Trophoblast cell (in vitro differentiated cells and primary cell): ENCODE results near the gene TCFL5.

ENCODE experiments used
- DNase-seq, 2 donors: peaks; one replicate each; pipeline ENCODE4 v3.0.0-alpha.2; 2016
- H2AFZ ChIP-seq: 2 replicates; pipeline ENCODE4 v1.6.1; 2013; ENCODE audit warnings: low read length, moderate library complexity, mild to moderate bottlenecking; ENCODE audit not compliant: insufficient read depth, poor library complexity
- H2AK5ac ChIP-seq: 2 replicates; pipeline ENCODE4 v1.6.1; 2013; ENCODE audit warnings: mild to moderate bottlenecking, low read length
- H2BK120ac ChIP-seq: 2 replicates; pipeline ENCODE4 v1.6.1; 2013; ENCODE audit warnings: low read length, mild to moderate bottlenecking, moderate library complexity; ENCODE audit not compliant: insufficient read depth, poor library complexity
- H2BK12ac ChIP-seq: 2 replicates; pipeline ENCODE4 v1.6.1; 2013; ENCODE audit warnings: mild to moderate bottlenecking, low read length, moderate library complexity
- H2BK5ac ChIP-seq: 2 replicates; pipeline ENCODE4 v1.6.1; 2013; ENCODE audit warnings: low read length, low read depth, moderate library complexity, mild to moderate bottlenecking; ENCODE audit not compliant: poor library complexity
- H3K14ac ChIP-seq: 2 replicates; pipeline ENCODE4 v1.6.1; 2013; ENCODE audit warnings: mild to moderate bottlenecking, low read length
- H3K18ac ChIP-seq: 2 replicates; pipeline ENCODE4 v1.6.1; 2013; ENCODE audit warnings: mild to moderate bottlenecking, low read length
- H3K23ac ChIP-seq: 2 replicates; pipeline ENCODE4 v1.6.1; 2013; ENCODE audit warnings: low read length
- H3K27ac ChIP-seq: 2 replicates; pipeline ENCODE4 v1.5.1; 2013; ENCODE audit warnings: low read depth, mild to moderate bottlenecking, inconsistent platforms, low read length, moderate library complexity
- H3K27me3 ChIP-seq: 2 replicates; pipeline ENCODE4 v1.6.1; 2013; ENCODE audit warnings: inconsistent platforms, mild to moderate bottlenecking, low read length, moderate library complexity; ENCODE audit not compliant: insufficient read depth
- H3K36me3 ChIP-seq, 2 experiments: 1 replicate in 1 of 2; 2 replicates in 1 of 2; pipeline ENCODE4 v1.6.1; 2013; ENCODE audit warnings: low read length in 2 of 2, mild to moderate bottlenecking in 2 of 2, moderate library complexity in 1 of 2; ENCODE audit not compliant: insufficient read depth in 2 of 2, control insufficient read depth in 1 of 2
- H3K4ac ChIP-seq: 2 replicates; pipeline ENCODE4 v1.6.1; 2013; ENCODE audit warnings: low read depth, mild to moderate bottlenecking, low read length, moderate library complexity
- H3K4me1 ChIP-seq, 2 experiments: 1 replicate in 1 of 2; 2 replicates in 1 of 2; pipeline ENCODE4 v1.6.1; 2013; ENCODE audit warnings: low read length in 2 of 2, mild to moderate bottlenecking in 2 of 2, moderate library complexity in 1 of 2; ENCODE audit not compliant: insufficient read depth in 2 of 2, control insufficient read depth in 1 of 2
- H3K4me2 ChIP-seq: 2 replicates; pipeline ENCODE4 v1.6.1; 2013; ENCODE audit warnings: inconsistent platforms, mild to moderate bottlenecking, low read length, moderate library complexity
- H3K4me3 ChIP-seq: 2 replicates; pipeline ENCODE4 v1.5.1; 2013; ENCODE audit warnings: mild to moderate bottlenecking, low read depth, low read length, inconsistent platforms
- H3K79me1 ChIP-seq: one replicate; pipeline ENCODE4 v1.6.1; 2013; ENCODE audit warnings: low read length
- H3K79me2 ChIP-seq: 2 replicates; pipeline ENCODE4 v1.6.1; 2013; ENCODE audit warnings: low read length, mild to moderate bottlenecking; ENCODE audit not compliant: control insufficient read depth, insufficient read depth, poor library complexity
- H3K9ac ChIP-seq: 2 replicates; pipeline ENCODE4 v1.6.1; 2013; ENCODE audit warnings: mild to moderate bottlenecking, low read length
- H3K9me3 ChIP-seq: 2 replicates; pipeline ENCODE4 v1.6.1; 2013; ENCODE audit warnings: low read depth, mild to moderate bottlenecking, control low read depth, inconsistent platforms, low read length; ENCODE audit not compliant: insufficient read depth
- H4K12ac ChIP-seq: 2 replicates; pipeline ENCODE4 v1.6.1; 2013; ENCODE audit warnings: low read depth, mild to moderate bottlenecking, low read length, moderate library complexity
- H4K8ac ChIP-seq: 2 replicates; pipeline ENCODE4 v1.6.1; 2013; ENCODE audit warnings: low read depth, mild to moderate bottlenecking, low read length, moderate library complexity
- H4K91ac ChIP-seq: one replicate; pipeline ENCODE4 v1.6.1; 2013; ENCODE audit warnings: low read depth, mild to moderate bottlenecking, low read length, moderate library complexity
- WGBS: extraction: QIAGEN DNeasy Blood & Tissue Kit; methylation state at CpG from one replicate; pipeline ENCODE4 v1.1.7; 2013; ENCODE audit warnings: missing lambda C conversion rate; ENCODE audit not compliant: insufficient read length, insufficient coverage; ENCODE audit errors: extremely low coverage; 5-methylcytosine and 5-hydroxymethylcytosine counted together

TCFL5 gene

DNA sequence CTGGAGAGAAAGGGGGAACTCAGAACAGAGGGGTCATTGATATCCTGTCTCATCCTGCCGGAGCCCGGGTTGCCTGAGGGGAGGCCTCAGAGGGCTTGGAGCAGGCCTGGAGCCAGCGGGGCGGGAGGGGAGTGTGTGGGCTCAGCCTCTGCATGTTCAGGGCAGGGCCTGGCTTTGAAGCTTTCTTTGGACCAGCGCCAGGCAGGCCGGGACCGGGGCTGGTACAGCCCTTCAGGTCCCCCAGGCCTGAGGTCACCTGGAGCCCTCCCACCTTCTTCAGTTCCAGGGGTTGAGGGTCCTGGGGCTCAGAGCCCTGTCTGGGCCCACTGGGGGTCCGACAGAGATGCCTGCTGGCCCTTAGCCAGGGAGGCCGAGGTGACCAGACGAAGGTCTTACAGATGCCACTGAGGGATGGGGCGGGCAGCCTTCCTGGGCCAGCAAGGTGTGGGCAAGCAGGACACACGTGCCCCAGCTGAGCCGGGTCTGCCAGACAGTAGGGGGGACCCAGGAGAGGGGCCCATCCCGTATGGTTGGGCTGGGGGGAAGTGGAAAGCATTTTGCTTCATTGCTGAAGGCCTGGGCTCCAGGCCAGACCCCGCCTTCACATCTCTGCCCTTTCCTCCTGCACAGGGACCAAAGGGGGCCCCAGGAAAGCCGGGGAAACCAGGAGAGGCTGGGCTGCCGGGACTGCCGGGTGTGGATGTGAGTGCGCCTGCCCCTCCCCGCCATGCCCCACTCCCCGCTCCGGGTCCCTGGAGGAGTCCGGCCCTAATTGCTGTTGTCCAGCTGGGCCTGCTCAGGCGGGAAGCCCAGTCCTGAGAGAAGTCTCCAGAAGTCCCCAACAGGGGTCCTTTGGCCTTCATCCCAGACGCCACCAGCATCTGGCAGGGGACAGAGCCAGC is 42.8 kb downstream of the TCFL5 start:
- Histone ChIP-seq H3K4me1 (peaks cover 35 to 55% of the 10 kb centered on the region in 2 experiments), H2BK120ac (peak overlapping the region; percentile 18), H2BK5ac (peak overlapping the region; percentile 4), H3K79me1 (peaks cover 29% of the 10 kb centered on the region), H2AFZ (no peak overlapping the region), H4K8ac (peak overlapping the region; percentile 2), H4K91ac (peak overlapping the region; percentile 30), H3K36me3 (peaks cover 26 to 28% of the 10 kb centered on the region in 2 experiments), H3K9ac (no peak overlapping the region), H3K79me2 (peaks cover 13% of the 10 kb centered on the region), H2AK5ac (peak overlapping the region; percentile 31), H3K4me2 (peak overlapping the region; percentile 46), H3K14ac (peak overlapping the region; percentile 27), H3K4me3 (peak overlapping the region; percentile 12), H3K23ac (no peak overlapping the region), H3K4ac (no peak overlapping the region), H4K12ac (no peak overlapping the region), H2BK12ac (peak overlapping the region; percentile 12), H3K18ac (peak overlapping the region; percentile 35), H3K9me3 (no peaks in the 10 kb centered on the region), H3K27ac (no peak overlapping the region), H3K27me3 (no peaks in the 10 kb centered on the region)
- no CpG with 5 or more reads among the region's 25 CpGs for WGBS
- DNase-seq: no peak

DNA sequence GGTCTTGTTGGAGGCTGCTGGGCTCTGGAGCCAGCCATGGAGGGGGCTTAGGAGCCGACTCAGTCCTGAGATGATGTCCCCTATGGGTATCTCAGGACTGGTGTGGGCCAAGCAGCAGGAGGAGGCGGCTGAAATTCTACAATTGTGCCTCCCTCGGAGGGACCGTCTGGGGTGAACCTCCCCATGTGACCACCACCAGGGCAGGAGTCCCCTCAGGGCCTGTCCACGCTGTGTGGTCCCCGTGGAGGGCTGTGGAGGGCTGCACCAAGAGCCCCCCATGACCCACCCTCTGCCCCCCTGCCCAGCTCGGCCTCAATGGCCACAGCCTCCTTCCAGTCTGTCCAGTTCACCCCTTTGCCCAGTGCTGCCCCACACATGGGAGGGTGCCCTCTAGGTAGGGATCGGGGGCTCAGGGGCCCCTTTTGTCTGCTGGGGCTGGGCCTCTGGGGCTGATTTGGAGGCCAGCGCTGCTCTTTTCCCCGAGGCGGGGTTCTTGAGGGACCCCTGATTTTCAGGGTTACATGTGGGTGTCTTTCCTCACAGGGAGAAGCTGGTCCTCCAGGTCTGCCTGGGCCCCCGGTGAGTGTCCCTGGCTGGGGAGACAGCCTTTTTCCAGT is 43.5 kb downstream of the TCFL5 start:
- no CpG with 5 or more reads among the region's 12 CpGs for WGBS
- peak overlapping the region; percentile 46 for H3K4me2 ChIP-seq
- H3K79me1 ChIP-seq: peaks cover 29% of the 10 kb centered on the region
- H3K4ac ChIP-seq: peak overlapping the region; percentile 26
- H3K9ac ChIP-seq: no peak overlapping the region
- peak overlapping the region; percentile 13 for H4K8ac ChIP-seq
- H3K14ac ChIP-seq: peak overlapping the region; percentile 88
- H3K9me3 ChIP-seq: no peaks in the 10 kb centered on the region
- no peak for DNase-seq
- H4K12ac ChIP-seq: no peak overlapping the region
- H3K4me3 ChIP-seq: no peak overlapping the region
- H3K27me3 ChIP-seq: no peaks in the 10 kb centered on the region
- H2AK5ac ChIP-seq: peak overlapping the region; percentile 22
- peak overlapping the region; percentile 23 for H3K27ac ChIP-seq
- H2AFZ ChIP-seq: no peak overlapping the region
- H3K18ac ChIP-seq: peak overlapping the region; percentile 78
- H2BK12ac ChIP-seq: peak overlapping the region; percentile 68
- H2BK5ac ChIP-seq: peak overlapping the region; percentile 22
- no peak overlapping the region for H3K23ac ChIP-seq
- peaks cover 13% of the 10 kb centered on the region for H3K79me2 ChIP-seq
- peaks cover 24 to 26% of the 10 kb centered on the region in 2 experiments for H3K36me3 ChIP-seq
- peaks cover 35 to 55% of the 10 kb centered on the region in 2 experiments for H3K4me1 ChIP-seq
- peak overlapping the region; percentile 55 for H2BK120ac ChIP-seq
- H4K91ac ChIP-seq: peak overlapping the region; percentile 91

DNA sequence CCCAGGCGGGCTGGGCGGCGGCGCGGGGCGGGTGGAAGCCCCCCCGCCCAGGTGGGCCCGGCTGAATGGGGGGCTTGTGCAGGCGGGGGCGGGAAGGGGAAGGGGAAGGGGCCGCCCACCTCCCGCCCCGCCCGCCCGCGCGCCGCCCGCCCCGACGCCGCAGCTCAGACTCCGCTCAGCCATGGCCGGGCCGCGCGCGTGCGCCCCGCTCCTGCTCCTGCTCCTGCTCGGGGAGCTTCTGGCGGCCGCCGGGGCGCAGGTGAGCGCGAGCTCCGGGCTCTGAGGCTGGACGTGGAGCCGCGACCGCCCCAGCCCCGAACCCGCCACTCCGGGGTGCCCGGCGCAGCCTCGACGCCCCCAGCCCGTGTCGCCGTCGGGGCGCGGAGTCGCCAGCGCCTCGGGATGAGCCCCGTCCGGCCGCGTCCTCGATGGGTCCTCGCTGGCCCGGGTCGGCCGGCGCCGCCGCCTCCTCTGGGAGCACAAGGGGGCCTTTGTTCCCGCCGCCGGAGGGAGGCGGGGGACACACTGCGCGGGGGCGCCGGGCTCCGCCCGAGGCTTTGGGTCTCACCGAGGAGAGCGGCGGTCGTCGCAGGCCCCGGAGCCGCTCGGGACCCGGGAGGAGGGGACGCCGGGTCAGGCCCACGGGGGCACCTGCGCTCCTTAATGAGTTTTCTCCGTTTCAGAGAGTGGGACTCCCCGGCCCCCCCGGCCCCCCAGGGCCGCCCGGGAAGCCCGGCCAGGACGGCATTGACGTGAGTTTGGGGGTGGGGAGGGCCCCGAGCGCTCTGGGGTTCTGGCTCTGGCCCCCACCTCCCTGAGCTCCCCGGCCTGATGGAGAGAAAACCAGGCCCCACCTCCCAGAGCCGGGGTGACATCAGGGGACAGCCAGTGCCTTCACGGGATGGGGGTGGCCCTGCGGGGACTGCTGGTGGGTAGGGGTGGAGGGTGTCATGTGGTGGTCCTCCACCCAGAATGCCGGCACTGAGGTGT is 44.4 kb downstream of the TCFL5 start, which contains the start of gene COL9A3:
Gene COL9A3, plus strand, starts transcription at position 167 of the 990 bp plus-strand sequence. Its CDS starts 15 bp downstream, at position 182.
- peak within 1 kb of the TSS; percentile 92 for H3K4me2 ChIP-seq
- H3K27me3 ChIP-seq: no peaks in the 10 kb centered on the region
- no CpG with 5 or more reads among the region's 108 CpGs for WGBS
- no peak for DNase-seq
- peak within 1 kb of the TSS; percentile 75 for H2BK12ac ChIP-seq
- H3K4me3 ChIP-seq: peak within 1 kb of the TSS; percentile 72
- H4K12ac ChIP-seq: peak within 1 kb of the TSS; percentile 73
- peak within 1 kb of the TSS; percentile 73 for H3K9ac ChIP-seq
- H3K23ac ChIP-seq: no peak within 1 kb of the TSS
- H3K9me3 ChIP-seq: no peaks in the 10 kb centered on the region
- peak within 1 kb of the TSS; percentile 98 for H2BK120ac ChIP-seq
- H2AK5ac ChIP-seq: peak within 1 kb of the TSS; percentile 75
- peak within 1 kb of the TSS; percentile 91 for H2BK5ac ChIP-seq
- peaks cover 31% of the 10 kb centered on the region for H3K79me1 ChIP-seq
- H2AFZ ChIP-seq: peak within 1 kb of the TSS; percentile 78
- peak within 1 kb of the TSS; percentile 74 for H3K4ac ChIP-seq
- peak within 1 kb of the TSS; percentile 94 for H3K27ac ChIP-seq
- H4K8ac ChIP-seq: peak within 1 kb of the TSS; percentile 93
- H3K18ac ChIP-seq: peak within 1 kb of the TSS; percentile 93
- peaks cover 38 to 55% of the 10 kb centered on the region in 2 experiments for H3K4me1 ChIP-seq
- peaks cover 31 to 35% of the 10 kb centered on the region in 2 experiments for H3K36me3 ChIP-seq
- H3K79me2 ChIP-seq: peaks cover 13% of the 10 kb centered on the region
- peak within 1 kb of the TSS; percentile 88 for H3K14ac ChIP-seq
- H4K91ac ChIP-seq: peak within 1 kb of the TSS; percentile 99
